ENCODE measurements around the gene TMEM161B. TPM values are rescaled to one million over a fixed set of nuclear protein-coding genes. Genes with fewer than 3 reads are reported as not detected.
"Not testable (repeated sequence)": the region's sequence is repeated elsewhere in the genome, so short reads cannot be mapped to it uniquely, and the experiment has no call there.

The TMEM161B gene
- polyA plus RNA-seq, 2 of the 4 experiments (the other 2 are of a cell fraction): 12.9 to 30.4 TPM

DNA sequence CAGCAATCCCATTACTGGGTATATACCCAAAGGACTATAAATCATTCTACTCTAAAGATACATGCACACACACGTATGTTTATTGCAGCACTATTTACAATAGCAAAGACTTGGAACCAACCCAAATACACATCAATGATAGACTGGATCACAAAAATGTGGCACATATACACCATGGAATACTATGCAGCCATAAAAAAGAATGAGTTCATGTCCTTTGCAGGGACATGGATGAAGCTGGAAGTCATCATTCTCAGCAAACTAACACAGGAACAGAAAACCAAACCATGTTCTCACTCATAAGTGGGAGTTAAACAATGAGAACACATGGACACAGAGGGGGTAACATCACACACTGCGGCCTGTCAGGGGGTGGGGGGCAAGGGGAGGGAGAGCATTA is 4.1 kb downstream of the TMEM161B start:
- H3K4me3 ChIP-seq; POLR2A ChIA-PET; CTCF ChIA-PET; ATAC-seq; H3K27ac ChIP-seq; FAIRE-seq; DNase-seq (ENCODE audit: low read depth in 1 of 2, low spot score in 1 of 2); H3K4me1 ChIP-seq; H3K9me3 ChIP-seq; H3K4me2 ChIP-seq: not testable (repeated sequence)
- WGBS (ENCODE audit: missing lambda C conversion rate): 94% methylated on average over 1 of the region's 2 CpGs

DNA sequence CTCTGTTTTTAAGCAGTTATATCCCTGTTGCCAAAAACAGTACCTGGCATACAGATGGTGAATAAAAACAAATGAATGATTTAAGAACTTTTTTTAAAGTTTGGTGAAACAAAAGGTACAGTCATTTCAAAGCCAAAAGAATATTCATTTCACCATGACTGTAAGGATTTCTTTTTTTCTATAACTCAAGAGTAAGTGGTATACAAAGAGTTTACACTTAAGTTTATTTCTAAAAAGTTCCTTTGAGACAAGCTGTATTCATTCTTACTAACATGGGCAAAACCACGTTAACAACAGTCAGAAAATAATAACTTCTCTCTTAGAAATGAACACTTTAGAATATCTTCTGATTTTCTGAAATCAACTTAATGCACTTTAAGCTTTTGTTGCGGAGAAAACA is 5.3 kb downstream of the TMEM161B start:
- FAIRE-seq: no peak
- no peak for ATAC-seq
- TF ChIP-seq HEYL (CRISPR knock-in tag; IDR thresholded peaks at IDR 0.05) (no peak), EP300 (IDR thresholded peaks at IDR 0.05) (no peak), MAFK (IDR thresholded peaks at IDR 0.05; ENCODE audit: partially characterized antibody) (no peak), FOSB (CRISPR knock-in tag; IDR thresholded peaks at IDR 0.05) (no peak), MAZ (IDR thresholded peaks at IDR 0.05; ENCODE audit: borderline replicate concordance, low read depth, low read length) (no peak), MYC (IDR thresholded peaks at IDR 0.05; ENCODE audit: borderline replicate concordance, low read length) (no peak), ZSCAN20 (CRISPR knock-in tag; IDR thresholded peaks at IDR 0.05) (no peak), EHF (CRISPR knock-in tag; IDR thresholded peaks at IDR 0.05) (no peak), RNF2 (IDR thresholded peaks at IDR 0.05; ENCODE audit: borderline replicate concordance, low read depth) (no peak), KDM1A (IDR thresholded peaks at IDR 0.05; ENCODE audit: low read depth) (no peak), FOXS1 (CRISPR knock-in tag; IDR thresholded peaks at IDR 0.05) (no peak)
- TF ChIP-seq, protein P1, sequence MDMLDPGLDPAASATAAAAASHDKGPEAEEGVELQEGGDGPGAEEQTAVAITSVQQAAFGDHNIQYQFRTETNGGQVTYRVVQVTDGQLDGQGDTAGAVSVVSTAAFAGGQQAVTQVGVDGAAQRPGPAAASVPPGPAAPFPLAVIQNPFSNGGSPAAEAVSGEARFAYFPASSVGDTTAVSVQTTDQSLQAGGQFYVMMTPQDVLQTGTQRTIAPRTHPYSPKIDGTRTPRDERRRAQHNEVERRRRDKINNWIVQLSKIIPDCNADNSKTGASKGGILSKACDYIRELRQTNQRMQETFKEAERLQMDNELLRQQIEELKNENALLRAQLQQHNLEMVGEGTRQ (IDR thresholded peaks at IDR 0.05): no peak
- TF ChIP-seq, protein P2, sequence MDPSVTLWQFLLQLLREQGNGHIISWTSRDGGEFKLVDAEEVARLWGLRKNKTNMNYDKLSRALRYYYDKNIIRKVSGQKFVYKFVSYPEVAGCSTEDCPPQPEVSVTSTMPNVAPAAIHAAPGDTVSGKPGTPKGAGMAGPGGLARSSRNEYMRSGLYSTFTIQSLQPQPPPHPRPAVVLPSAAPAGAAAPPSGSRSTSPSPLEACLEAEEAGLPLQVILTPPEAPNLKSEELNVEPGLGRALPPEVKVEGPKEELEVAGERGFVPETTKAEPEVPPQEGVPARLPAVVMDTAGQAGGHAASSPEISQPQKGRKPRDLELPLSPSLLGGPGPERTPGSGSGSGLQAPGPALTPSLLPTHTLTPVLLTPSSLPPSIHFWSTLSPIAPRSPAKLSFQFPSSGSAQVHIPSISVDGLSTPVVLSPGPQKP (IDR thresholded peaks at IDR 0.05; ENCODE audit: low read depth, low read length): no peak
- POLR2A ChIA-PET: no interaction called here
- WGBS (ENCODE audit: missing lambda C conversion rate): 87% methylated on average over 2 of the region's 2 CpGs
- Histone ChIP-seq H3K4me3 (no peak overlapping the region), H3K4me2 (no peak overlapping the region), H3K4me1 (peaks cover 7% of the 10 kb centered on the region; the same call in 2 of the 3 replicates), H3K9me3 (peaks cover 5% of the 10 kb centered on the region), H3K27ac (no peak overlapping the region)
- DNase-seq (ENCODE audit: low read depth in 1 of 2, low spot score in 1 of 2): no peak
- CTCF ChIA-PET: no interaction called here

DNA sequence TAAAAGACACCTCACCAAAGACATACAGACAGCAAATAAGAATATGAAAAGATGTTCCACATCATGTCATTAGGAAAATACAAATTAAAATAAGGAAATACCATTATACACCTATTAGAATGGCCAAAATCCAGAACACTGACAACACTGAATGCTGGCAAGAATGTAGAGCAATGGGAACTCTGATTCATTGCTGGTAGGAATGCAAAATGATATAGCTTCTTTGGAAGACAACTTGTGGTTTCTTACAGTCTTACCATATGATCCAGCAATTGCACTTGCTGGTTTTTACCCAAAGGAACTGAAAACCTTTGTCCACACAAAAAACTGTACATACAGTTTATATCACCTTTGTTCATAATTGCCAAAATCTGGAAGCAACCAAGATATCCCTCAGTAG is 6.5 kb downstream of the TMEM161B start:
- no peak overlapping the region for H3K4me3 ChIP-seq
- POLR2A ChIA-PET: no interaction called here
- no peak overlapping the region for H3K27ac ChIP-seq
- no peak overlapping the region for H3K4me2 ChIP-seq
- TF ChIP-seq, protein P3, sequence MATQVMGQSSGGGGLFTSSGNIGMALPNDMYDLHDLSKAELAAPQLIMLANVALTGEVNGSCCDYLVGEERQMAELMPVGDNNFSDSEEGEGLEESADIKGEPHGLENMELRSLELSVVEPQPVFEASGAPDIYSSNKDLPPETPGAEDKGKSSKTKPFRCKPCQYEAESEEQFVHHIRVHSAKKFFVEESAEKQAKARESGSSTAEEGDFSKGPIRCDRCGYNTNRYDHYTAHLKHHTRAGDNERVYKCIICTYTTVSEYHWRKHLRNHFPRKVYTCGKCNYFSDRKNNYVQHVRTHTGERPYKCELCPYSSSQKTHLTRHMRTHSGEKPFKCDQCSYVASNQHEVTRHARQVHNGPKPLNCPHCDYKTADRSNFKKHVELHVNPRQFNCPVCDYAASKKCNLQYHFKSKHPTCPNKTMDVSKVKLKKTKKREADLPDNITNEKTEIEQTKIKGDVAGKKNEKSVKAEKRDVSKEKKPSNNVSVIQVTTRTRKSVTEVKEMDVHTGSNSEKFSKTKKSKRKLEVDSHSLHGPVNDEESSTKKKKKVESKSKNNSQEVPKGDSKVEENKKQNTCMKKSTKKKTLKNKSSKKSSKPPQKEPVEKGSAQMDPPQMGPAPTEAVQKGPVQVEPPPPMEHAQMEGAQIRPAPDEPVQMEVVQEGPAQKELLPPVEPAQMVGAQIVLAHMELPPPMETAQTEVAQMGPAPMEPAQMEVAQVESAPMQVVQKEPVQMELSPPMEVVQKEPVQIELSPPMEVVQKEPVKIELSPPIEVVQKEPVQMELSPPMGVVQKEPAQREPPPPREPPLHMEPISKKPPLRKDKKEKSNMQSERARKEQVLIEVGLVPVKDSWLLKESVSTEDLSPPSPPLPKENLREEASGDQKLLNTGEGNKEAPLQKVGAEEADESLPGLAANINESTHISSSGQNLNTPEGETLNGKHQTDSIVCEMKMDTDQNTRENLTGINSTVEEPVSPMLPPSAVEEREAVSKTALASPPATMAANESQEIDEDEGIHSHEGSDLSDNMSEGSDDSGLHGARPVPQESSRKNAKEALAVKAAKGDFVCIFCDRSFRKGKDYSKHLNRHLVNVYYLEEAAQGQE (IDR thresholded peaks at IDR 0.05): no peak
- TF ChIP-seq ZFP36 (IDR thresholded peaks at IDR 0.05; ENCODE audit: borderline replicate concordance, partially characterized antibody) (no peak), EP300 (IDR thresholded peaks at IDR 0.05) (no peak), RFX5 (IDR thresholded peaks at IDR 0.05) (no peak), CEBPB (IDR thresholded peaks at IDR 0.05) (no peak), CHD4 (IDR thresholded peaks at IDR 0.05; ENCODE audit: borderline replicate concordance) (no peak), HOXA7 (CRISPR knock-in tag; IDR thresholded peaks at IDR 0.05) (no peak)
- CTCF ChIA-PET: no interaction called here
- DNase-seq (ENCODE audit: low read depth in 1 of 2, low spot score in 1 of 2) (no peak), FAIRE-seq (no peak), ATAC-seq (no peak)
- peaks cover 5% of the 10 kb centered on the region for H3K9me3 ChIP-seq
- peaks cover under 1% of the 10 kb centered on the region; the same call in 1 of the 3 replicates for H3K4me1 ChIP-seq
